HEK293 (cell line): ENCODE results near the gene FBLL1.

Experiments
- HOXD13 ChIP-seq: sonication (generic); formaldehyde crosslinking; IDR thresholded peaks from 2 replicates; pipeline ENCODE4 v1.8.0; 2022; ENCODE audit warnings: missing genetic modification reagents, borderline replicate concordance
- KLF8 ChIP-seq: fragments of 450-650 bp; formaldehyde crosslinking; IDR thresholded peaks from 2 replicates; pipeline ENCODE4 v1.5.1; 2016; ENCODE audit warnings: missing biosample characterization, missing genetic modification characterization
- OVOL3 ChIP-seq: fragments of 450-650 bp; formaldehyde crosslinking; IDR thresholded peaks from 2 replicates; pipeline ENCODE4 v1.5.1; 2016; ENCODE audit warnings: missing biosample characterization, missing genetic modification characterization
- SP3 ChIP-seq: fragments of 450-650 bp; formaldehyde crosslinking; IDR thresholded peaks from 2 replicates; pipeline ENCODE4 v1.5.1; 2016; ENCODE audit warnings: missing biosample characterization, missing genetic modification characterization
- YY2 ChIP-seq: fragments of 450-650 bp; formaldehyde crosslinking; IDR thresholded peaks from 2 replicates; pipeline ENCODE4 v1.5.1; 2016; ENCODE audit warnings: missing biosample characterization, missing genetic modification characterization
- ZBTB17 ChIP-seq: fragments of 450-650 bp; formaldehyde crosslinking; IDR thresholded peaks from 2 replicates; pipeline ENCODE4 v1.5.1; 2016; ENCODE audit warnings: missing biosample characterization, missing genetic modification characterization
- ZBTB48 ChIP-seq: fragments of 450-650 bp; formaldehyde crosslinking; IDR thresholded peaks from 2 replicates; pipeline ENCODE4 v1.5.1; 2016; ENCODE audit warnings: missing biosample characterization, missing genetic modification characterization
- ZBTB8A ChIP-seq: fragments of 450-650 bp; formaldehyde crosslinking; IDR thresholded peaks from 2 replicates; pipeline ENCODE4 v1.5.1; 2016; ENCODE audit warnings: missing biosample characterization, missing genetic modification characterization
- ZFP41 ChIP-seq: fragments of 450-650 bp; formaldehyde crosslinking; IDR thresholded peaks from 2 replicates; pipeline ENCODE4 v1.5.1; 2016; ENCODE audit warnings: missing biosample characterization, missing genetic modification characterization, borderline replicate concordance
- ZNF19 ChIP-seq: fragments of 450-650 bp; formaldehyde crosslinking; IDR thresholded peaks from 2 replicates; pipeline ENCODE4; 2016; ENCODE audit warnings: missing biosample characterization, missing genetic modification characterization, low read depth
- ZNF211 ChIP-seq: fragments of 450-650 bp; formaldehyde crosslinking; IDR thresholded peaks from 2 replicates; pipeline ENCODE4 v1.5.1; 2016; ENCODE audit warnings: low read depth, missing biosample characterization, missing genetic modification characterization
- ZNF248 ChIP-seq: fragments of 450-650 bp; formaldehyde crosslinking; IDR thresholded peaks from 2 replicates; pipeline ENCODE4 v1.5.1; 2017; ENCODE audit warnings: missing biosample characterization, missing genetic modification characterization
- ZNF335 ChIP-seq: fragments of 450-650 bp; formaldehyde crosslinking; conservative IDR thresholded peaks from 2 replicates; pipeline ENCODE4 v1.5.1; 2016; ENCODE audit warnings: missing biosample characterization, missing genetic modification characterization
- ZNF391 ChIP-seq: fragments of 450-650 bp; formaldehyde crosslinking; IDR thresholded peaks from 2 replicates; pipeline ENCODE4 v1.5.1; 2016; ENCODE audit warnings: low read depth, missing biosample characterization, missing genetic modification characterization, borderline replicate concordance
- ZNF394 ChIP-seq: fragments of 450-650 bp; formaldehyde crosslinking; IDR thresholded peaks from 2 replicates; pipeline ENCODE4 v1.5.1; 2016; ENCODE audit warnings: missing biosample characterization, missing genetic modification characterization, mild to moderate bottlenecking, moderate library complexity, borderline replicate concordance
- ZNF48 ChIP-seq: fragments of 450-650 bp; formaldehyde crosslinking; IDR thresholded peaks from 2 replicates; pipeline ENCODE4 v1.5.1; 2016; ENCODE audit warnings: missing biosample characterization, missing genetic modification characterization
- ZNF501 ChIP-seq: fragments of 450-650 bp; formaldehyde crosslinking; IDR thresholded peaks from 2 replicates; pipeline ENCODE4 v1.5.1; 2016; ENCODE audit warnings: missing biosample characterization, missing genetic modification characterization
- ZNF561 ChIP-seq: fragments of 450-650 bp; IDR thresholded peaks from 2 replicates; pipeline ENCODE4 v1.5.1; 2018; ENCODE audit warnings: missing biosample characterization, missing genetic modification characterization, borderline replicate concordance
- ZNF610 ChIP-seq: fragments of 450-650 bp; formaldehyde crosslinking; IDR thresholded peaks from 2 replicates; pipeline ENCODE4 v1.5.1; 2016; ENCODE audit warnings: missing biosample characterization, missing genetic modification characterization, borderline replicate concordance
- ZNF76 ChIP-seq: fragments of 450-650 bp; formaldehyde crosslinking; IDR thresholded peaks from 2 replicates; pipeline ENCODE4; 2016; ENCODE audit warnings: low read depth, missing biosample characterization, missing genetic modification characterization, borderline replicate concordance
- ZNF777 ChIP-seq: fragments of 450-650 bp; formaldehyde crosslinking; IDR thresholded peaks from 2 replicates; pipeline ENCODE4 v1.5.1; 2017; ENCODE audit warnings: missing biosample characterization, missing genetic modification characterization, borderline replicate concordance
- ZNF785 ChIP-seq: fragments of 450-650 bp; formaldehyde crosslinking; IDR thresholded peaks from 2 replicates; pipeline ENCODE4 v1.5.1; 2016; ENCODE audit warnings: missing biosample characterization, missing genetic modification characterization
- ZNF843 ChIP-seq: fragments of 450-650 bp; formaldehyde crosslinking; IDR thresholded peaks from 2 replicates; pipeline ENCODE4 v1.5.1; 2016; ENCODE audit warnings: missing biosample characterization, missing genetic modification characterization
- ZSCAN30 ChIP-seq: fragments of 450-650 bp; IDR thresholded peaks from 2 replicates; pipeline ENCODE4 v1.5.1; 2018; ENCODE audit warnings: missing biosample characterization, mild to moderate bottlenecking, missing genetic modification characterization, moderate library complexity
- ZXDB ChIP-seq: fragments of 450-650 bp; formaldehyde crosslinking; IDR thresholded peaks from 2 replicates; pipeline ENCODE4 v1.5.1; 2016; ENCODE audit warnings: missing biosample characterization, missing genetic modification characterization
- TF ChIP-seq, protein P1 (sequence below): fragments of 450-650 bp; formaldehyde crosslinking; conservative IDR thresholded peaks from 2 replicates; pipeline ENCODE4 v1.5.1; 2016; ENCODE audit warnings: low read depth, missing biosample characterization, missing genetic modification characterization
- TF ChIP-seq, protein P2 (sequence below): fragments of 450-650 bp; formaldehyde crosslinking; IDR thresholded peaks from 2 replicates; pipeline ENCODE4 v1.5.1; 2016; ENCODE audit warnings: missing biosample characterization, missing genetic modification characterization
- TF ChIP-seq, protein P3 (sequence below): sonication (generic); formaldehyde crosslinking; IDR thresholded peaks from 2 replicates; pipeline ENCODE4 v1.8.1; 2022; ENCODE audit warnings: mild to moderate bottlenecking, moderate library complexity, missing genetic modification reagents
- TF ChIP-seq, protein P4 (sequence below): fragments of 450-650 bp; IDR thresholded peaks from 2 replicates; pipeline ENCODE4 v1.5.1; 2018; ENCODE audit warnings: missing biosample characterization, missing genetic modification characterization

Gene FBLL1

DNA sequence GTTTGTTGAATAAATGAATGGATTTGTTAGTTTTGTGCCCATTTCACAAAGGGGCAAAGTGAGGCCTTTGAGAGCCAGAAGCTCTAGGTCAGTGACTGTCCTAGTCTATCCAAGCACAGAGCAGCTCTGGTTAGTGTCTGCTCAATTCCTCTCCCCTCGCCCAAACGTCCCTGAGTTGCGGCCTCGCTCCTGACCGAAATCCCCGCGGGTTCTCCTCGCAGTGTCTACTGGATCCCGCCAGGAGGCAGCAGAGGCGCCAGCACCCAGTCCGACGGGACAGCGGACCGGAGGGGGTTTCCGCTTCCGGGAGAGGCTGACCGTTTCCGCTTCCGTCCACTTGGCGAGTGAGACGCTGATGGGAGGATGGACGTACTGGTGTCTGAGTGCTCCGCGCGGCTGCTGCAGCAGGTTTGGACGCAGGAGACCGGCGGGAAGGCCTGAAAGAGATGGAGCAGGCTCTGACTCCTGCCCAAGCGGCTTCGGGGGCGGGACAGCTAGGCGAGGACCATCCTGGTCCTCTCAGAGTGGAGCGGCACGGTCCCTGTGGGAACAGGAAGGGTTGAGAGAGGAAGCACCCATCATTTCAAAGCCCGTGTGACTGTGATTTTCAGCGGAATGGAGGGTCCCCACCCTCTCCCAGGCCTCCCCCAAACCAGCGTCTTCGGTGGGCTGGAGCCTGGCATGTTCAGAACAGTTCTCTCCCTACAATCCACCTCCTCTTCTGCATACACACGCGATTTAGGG lies 42.8 kb upstream of the FBLL1 start, which contains the start of gene RARS1 (continued):
- TF ChIP-seq, protein P1, sequence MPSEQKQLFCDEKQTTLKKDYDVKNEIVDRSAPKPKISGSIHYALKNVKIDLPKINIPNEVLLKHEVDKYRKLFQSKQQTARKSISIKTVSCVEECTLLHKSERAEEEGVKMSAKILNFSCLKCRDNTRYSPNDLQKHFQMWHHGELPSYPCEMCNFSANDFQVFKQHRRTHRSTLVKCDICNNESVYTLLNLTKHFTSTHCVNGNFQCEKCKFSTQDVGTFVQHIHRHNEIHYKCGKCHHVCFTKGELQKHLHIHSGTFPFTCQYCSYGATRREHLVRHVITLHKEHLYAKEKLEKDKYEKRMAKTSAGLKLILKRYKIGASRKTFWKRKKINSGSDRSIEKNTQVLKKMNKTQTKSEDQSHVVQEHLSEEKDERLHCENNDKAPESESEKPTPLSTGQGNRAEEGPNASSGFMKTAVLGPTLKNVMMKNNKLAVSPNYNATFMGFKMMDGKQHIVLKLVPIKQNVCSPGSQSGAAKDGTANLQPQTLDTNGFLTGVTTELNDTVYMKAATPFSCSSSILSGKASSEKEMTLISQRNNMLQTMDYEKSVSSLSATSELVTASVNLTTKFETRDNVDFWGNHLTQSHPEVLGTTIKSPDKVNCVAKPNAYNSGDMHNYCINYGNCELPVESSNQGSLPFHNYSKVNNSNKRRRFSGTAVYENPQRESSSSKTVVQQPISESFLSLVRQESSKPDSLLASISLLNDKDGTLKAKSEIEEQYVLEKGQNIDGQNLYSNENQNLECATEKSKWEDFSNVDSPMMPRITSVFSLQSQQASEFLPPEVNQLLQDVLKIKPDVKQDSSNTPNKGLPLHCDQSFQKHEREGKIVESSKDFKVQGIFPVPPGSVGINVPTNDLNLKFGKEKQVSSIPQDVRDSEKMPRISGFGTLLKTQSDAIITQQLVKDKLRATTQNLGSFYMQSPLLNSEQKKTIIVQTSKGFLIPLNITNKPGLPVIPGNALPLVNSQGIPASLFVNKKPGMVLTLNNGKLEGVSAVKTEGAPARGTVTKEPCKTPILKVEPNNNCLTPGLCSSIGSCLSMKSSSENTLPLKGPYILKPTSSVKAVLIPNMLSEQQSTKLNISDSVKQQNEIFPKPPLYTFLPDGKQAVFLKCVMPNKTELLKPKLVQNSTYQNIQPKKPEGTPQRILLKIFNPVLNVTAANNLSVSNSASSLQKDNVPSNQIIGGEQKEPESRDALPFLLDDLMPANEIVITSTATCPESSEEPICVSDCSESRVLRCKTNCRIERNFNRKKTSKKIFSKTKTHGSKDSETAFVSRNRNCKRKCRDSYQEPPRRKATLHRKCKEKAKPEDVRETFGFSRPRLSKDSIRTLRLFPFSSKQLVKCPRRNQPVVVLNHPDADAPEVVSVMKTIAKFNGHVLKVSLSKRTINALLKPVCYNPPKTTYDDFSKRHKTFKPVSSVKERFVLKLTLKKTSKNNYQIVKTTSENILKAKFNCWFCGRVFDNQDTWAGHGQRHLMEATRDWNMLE (tag by site-specific recombination): peak; percentile 99
- TF ChIP-seq ZBTB17 (peak; percentile 75), ZFP41 (tag by site-specific recombination) (no peak), KLF8 (tag by site-specific recombination) (peak; percentile 48; the same call in 1 of the 2 replicates), ZNF777 (tag by site-specific recombination) (peak; percentile 52; the same call in 1 of the 2 replicates), ZNF394 (tag by site-specific recombination) (peak; percentile 43; the same call in 1 of the 2 replicates), ZNF76 (peak; percentile 76; the same call in 1 of the 2 replicates), OVOL3 (tag by site-specific recombination) (peak; percentile 26; the same call in 1 of the 2 replicates), ZNF211 (tag by site-specific recombination) (no peak), YY2 (tag by site-specific recombination) (peak; percentile 68; the same call in 1 of the 2 replicates), ZNF335 (tag by site-specific recombination) (peak; percentile 59; the same call in 1 of the 2 replicates), ZNF391 (tag by site-specific recombination) (peak; percentile 75; the same call in 1 of the 2 replicates), ZNF48 (no peak), HOXD13 (no peak), ZNF610 (0 out of 2 replicates have a peak, but pooled peaks have one; percentile 56), SP3 (tag by site-specific recombination) (peak; percentile 20; the same call in 1 of the 2 replicates), ZNF19 (tag by site-specific recombination) (no peak), ZNF248 (tag by site-specific recombination) (no peak), ZBTB8A (tag by site-specific recombination) (0 out of 2 replicates have a peak, but pooled peaks have one; percentile 17), ZXDB (tag by site-specific recombination) (peak; percentile 82), ZNF501 (tag by site-specific recombination) (peak; percentile 73), ZNF843 (tag by site-specific recombination) (peak; percentile 56; the same call in 1 of the 2 replicates), ZNF785 (tag by site-specific recombination) (no peak), ZSCAN30 (tag by site-specific recombination) (peak; percentile 66; the same call in 1 of the 2 replicates), ZNF561 (tag by site-specific recombination) (no peak), ZBTB48 (no peak)
- TF ChIP-seq, protein P2, sequence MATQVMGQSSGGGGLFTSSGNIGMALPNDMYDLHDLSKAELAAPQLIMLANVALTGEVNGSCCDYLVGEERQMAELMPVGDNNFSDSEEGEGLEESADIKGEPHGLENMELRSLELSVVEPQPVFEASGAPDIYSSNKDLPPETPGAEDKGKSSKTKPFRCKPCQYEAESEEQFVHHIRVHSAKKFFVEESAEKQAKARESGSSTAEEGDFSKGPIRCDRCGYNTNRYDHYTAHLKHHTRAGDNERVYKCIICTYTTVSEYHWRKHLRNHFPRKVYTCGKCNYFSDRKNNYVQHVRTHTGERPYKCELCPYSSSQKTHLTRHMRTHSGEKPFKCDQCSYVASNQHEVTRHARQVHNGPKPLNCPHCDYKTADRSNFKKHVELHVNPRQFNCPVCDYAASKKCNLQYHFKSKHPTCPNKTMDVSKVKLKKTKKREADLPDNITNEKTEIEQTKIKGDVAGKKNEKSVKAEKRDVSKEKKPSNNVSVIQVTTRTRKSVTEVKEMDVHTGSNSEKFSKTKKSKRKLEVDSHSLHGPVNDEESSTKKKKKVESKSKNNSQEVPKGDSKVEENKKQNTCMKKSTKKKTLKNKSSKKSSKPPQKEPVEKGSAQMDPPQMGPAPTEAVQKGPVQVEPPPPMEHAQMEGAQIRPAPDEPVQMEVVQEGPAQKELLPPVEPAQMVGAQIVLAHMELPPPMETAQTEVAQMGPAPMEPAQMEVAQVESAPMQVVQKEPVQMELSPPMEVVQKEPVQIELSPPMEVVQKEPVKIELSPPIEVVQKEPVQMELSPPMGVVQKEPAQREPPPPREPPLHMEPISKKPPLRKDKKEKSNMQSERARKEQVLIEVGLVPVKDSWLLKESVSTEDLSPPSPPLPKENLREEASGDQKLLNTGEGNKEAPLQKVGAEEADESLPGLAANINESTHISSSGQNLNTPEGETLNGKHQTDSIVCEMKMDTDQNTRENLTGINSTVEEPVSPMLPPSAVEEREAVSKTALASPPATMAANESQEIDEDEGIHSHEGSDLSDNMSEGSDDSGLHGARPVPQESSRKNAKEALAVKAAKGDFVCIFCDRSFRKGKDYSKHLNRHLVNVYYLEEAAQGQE (tag by site-specific recombination): peak; percentile 93
- TF ChIP-seq, protein P3, sequence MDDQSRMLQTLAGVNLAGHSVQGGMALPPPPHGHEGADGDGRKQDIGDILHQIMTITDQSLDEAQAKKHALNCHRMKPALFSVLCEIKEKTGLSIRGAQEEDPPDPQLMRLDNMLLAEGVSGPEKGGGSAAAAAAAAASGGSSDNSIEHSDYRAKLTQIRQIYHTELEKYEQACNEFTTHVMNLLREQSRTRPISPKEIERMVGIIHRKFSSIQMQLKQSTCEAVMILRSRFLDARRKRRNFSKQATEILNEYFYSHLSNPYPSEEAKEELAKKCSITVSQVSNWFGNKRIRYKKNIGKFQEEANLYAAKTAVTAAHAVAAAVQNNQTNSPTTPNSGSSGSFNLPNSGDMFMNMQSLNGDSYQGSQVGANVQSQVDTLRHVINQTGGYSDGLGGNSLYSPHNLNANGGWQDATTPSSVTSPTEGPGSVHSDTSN: 0 out of 2 replicates have a peak, but pooled peaks have one; percentile 81
- TF ChIP-seq, protein P4, sequence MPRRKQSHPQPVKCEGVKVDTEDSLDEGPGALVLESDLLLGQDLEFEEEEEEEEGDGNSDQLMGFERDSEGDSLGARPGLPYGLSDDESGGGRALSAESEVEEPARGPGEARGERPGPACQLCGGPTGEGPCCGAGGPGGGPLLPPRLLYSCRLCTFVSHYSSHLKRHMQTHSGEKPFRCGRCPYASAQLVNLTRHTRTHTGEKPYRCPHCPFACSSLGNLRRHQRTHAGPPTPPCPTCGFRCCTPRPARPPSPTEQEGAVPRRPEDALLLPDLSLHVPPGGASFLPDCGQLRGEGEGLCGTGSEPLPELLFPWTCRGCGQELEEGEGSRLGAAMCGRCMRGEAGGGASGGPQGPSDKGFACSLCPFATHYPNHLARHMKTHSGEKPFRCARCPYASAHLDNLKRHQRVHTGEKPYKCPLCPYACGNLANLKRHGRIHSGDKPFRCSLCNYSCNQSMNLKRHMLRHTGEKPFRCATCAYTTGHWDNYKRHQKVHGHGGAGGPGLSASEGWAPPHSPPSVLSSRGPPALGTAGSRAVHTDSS: no peak
